GM12878 (cell line): ENCODE data around the gene BATF. TPM values are rescaled to one million over a fixed set of nuclear protein-coding genes. Genes with fewer than 3 reads are reported as not detected.

ENCODE experiments used
- BACH1 ChIP-seq: fragments of 450-650 bp; IDR thresholded peaks from 2 replicates; pipeline ENCODE4 v1.6.1; 2017; ENCODE audit warnings: mild to moderate bottlenecking, borderline replicate concordance
- CBX3 ChIP-seq: fragments of 200-600 bp; sonication (generic); IDR thresholded peaks from 2 replicates; pipeline ENCODE4 v1.6.1; 2016; ENCODE audit warnings: low read depth, borderline replicate concordance
- CHD1 ChIP-seq: IDR thresholded peaks from 2 replicates; pipeline ENCODE4 v1.6.1; 2012; ENCODE audit warnings: low read depth, low read length, improper control_type of control experiment
- CHD2 ChIP-seq: IDR thresholded peaks from 2 replicates; pipeline ENCODE4 v1.6.1; 2011; ENCODE audit warnings: low read depth, low read length, improper control_type of control experiment, borderline replicate concordance
- DPF2 ChIP-seq: fragments of 450-650 bp; IDR thresholded peaks from 2 replicates; pipeline ENCODE4 v1.6.1; 2017; ENCODE audit warnings: mild to moderate bottlenecking
- GABPA ChIP-seq: IDR thresholded peaks from 2 replicates; pipeline ENCODE4 v1.6.1; 2014; ENCODE audit warnings: antibody characterized with exemption, low read depth, mild to moderate bottlenecking, inconsistent platforms
- JUNB ChIP-seq: IDR thresholded peaks from 2 replicates; pipeline ENCODE4 v1.6.1; 2016; ENCODE audit warnings: antibody characterized with exemption, mild to moderate bottlenecking
- MAX ChIP-seq: IDR thresholded peaks from 2 replicates; pipeline ENCODE4 v1.6.1; 2012; ENCODE audit warnings: low read depth, low read length, improper control_type of control experiment
- MXI1 ChIP-seq: fragments of 150-350 bp; IDR thresholded peaks from 2 replicates; pipeline ENCODE4 v1.6.1; 2011; ENCODE audit warnings: low read depth, mild to moderate bottlenecking, inconsistent platforms, low read length, improper control_type of control experiment
- MYB ChIP-seq: fragments of 150-350 bp; IDR thresholded peaks from 2 replicates; pipeline ENCODE4 v1.6.1; 2014; ENCODE audit warnings: mild to moderate bottlenecking, low read depth, low read length, borderline replicate concordance
- NFIC ChIP-seq: IDR thresholded peaks from 2 replicates; pipeline ENCODE4 v1.6.1; 2012; ENCODE audit warnings: low read depth, mild to moderate bottlenecking, inconsistent platforms, low read length, moderate library complexity
- NFXL1 ChIP-seq: fragments of 450-650 bp; IDR thresholded peaks from 2 replicates; pipeline ENCODE4 v1.6.1; 2017; ENCODE audit warnings: antibody characterized with exemption, mild to moderate bottlenecking, borderline replicate concordance
- RB1 ChIP-seq: fragments of 450-650 bp; formaldehyde crosslinking; IDR thresholded peaks from 2 replicates; pipeline ENCODE4 v1.6.1; 2017; ENCODE audit warnings: mild to moderate bottlenecking, borderline replicate concordance
- RUNX3 ChIP-seq: IDR thresholded peaks from 2 replicates; pipeline ENCODE4 v1.6.1; 2012; ENCODE audit warnings: low read length, inconsistent platforms
- SPI1 ChIP-seq: IDR thresholded peaks from 2 replicates; pipeline ENCODE4 v1.6.1; 2011; ENCODE audit warnings: low read depth, mild to moderate bottlenecking, low read length, moderate library complexity, borderline replicate concordance; ENCODE audit not compliant: insufficient read depth
- SREBF2 ChIP-seq: IDR thresholded peaks from 2 replicates; pipeline ENCODE4 v1.6.1; 2012; ENCODE audit warnings: mild to moderate bottlenecking, low read length
- WRNIP1 ChIP-seq: IDR thresholded peaks from 2 replicates; pipeline ENCODE4 v1.6.1; 2011; ENCODE audit warnings: low read depth, low read length, improper control_type of control experiment, borderline replicate concordance
- ZNF274 ChIP-seq: IDR thresholded peaks from one replicate; pipeline ENCODE4 v1.8.0; 2011; ENCODE audit not compliant: insufficient read length, insufficient read depth
- polyA plus RNA-seq, 11 experiments: library from polyadenylated mRNA; depleted of rRNA in 4 of 11; unstranded in 6 of 11; stranded (reverse) in 5 of 11; fragments of >200 nt; fragmentation: Nextera tagmentation in 4 of 11; fragmentation: Illumina TruSeq in 1 of 11; extraction: Ambion mirVana in 4 of 11; extraction: Trizol in 1 of 11; gene quantifications; 1 replicate in 1 of 11; 2 replicates in 10 of 11; pipeline versions ENCODE4 v1.2.1 to v1.2.3, GENCODE V29; 2011 to 2016; ENCODE audit warnings: inconsistent platforms in 2 of 11, missing spikeins in 2 of 11, low read depth in 1 of 11
- total RNA-seq, 4 experiments: library from RNA; depleted of rRNA in 3 of 4; stranded (reverse); fragments of >200 nt in 3 of 4; fragmentation: Illumina TruSeq in 1 of 4; extraction: Trizol in 1 of 4; gene quantifications; 2 replicates each; pipeline versions ENCODE4 v1.2.1 to v1.2.3, GENCODE V29; 2013 to 2021
- TF ChIP-seq, protein P1 (sequence below): fragments of 450-650 bp; formaldehyde crosslinking; IDR thresholded peaks from 2 replicates; pipeline ENCODE4 v1.4.0; 2022; ENCODE audit warnings: mild to moderate bottlenecking, moderate library complexity
- TF ChIP-seq, protein P2 (sequence below): IDR thresholded peaks from 2 replicates; pipeline ENCODE4 v1.6.1; 2011; ENCODE audit warnings: borderline replicate concordance, low read depth, mild to moderate bottlenecking, moderate library complexity, low read length; ENCODE audit not compliant: insufficient read depth, poor library complexity, severe bottlenecking
- TF ChIP-seq, protein P3 (sequence below): IDR thresholded peaks from 2 replicates; pipeline ENCODE4 v1.6.1; 2012; ENCODE audit warnings: mild to moderate bottlenecking, low read depth, low read length
- TF ChIP-seq, protein P4 (sequence below): fragments of 150-350 bp; IDR thresholded peaks from 2 replicates; pipeline ENCODE4 v1.6.1; 2014; ENCODE audit warnings: mild to moderate bottlenecking, low read depth, low read length

BATF gene
- total and polyA plus RNA-seq, 10 of the 15 experiments (the other 5 are each of a cell fraction or from before 2014, with no cell fraction given) = 10.0 to 154 (median 103) TPM

- TF ChIP-seq MAX (0 out of 2 replicates have a peak, but pooled peaks have one; percentile 16), ZNF274 (no peak), NFIC (peak; percentile 94), JUNB (peak; percentile 93), SPI1 (peak; percentile 63), MYB (peak; percentile 74; the same call in 1 of the 2 replicates), SREBF2 (no peak), NFXL1 (no peak), CHD2 (no peak), CHD1 (no peak), DPF2 (peak; percentile 99), CBX3 (no peak), RB1 (no peak), WRNIP1 (no peak), MXI1 (no peak), GABPA (peak; percentile 56; the same call in 1 of the 2 replicates), RUNX3 (peak; percentile 97), BACH1 (peak; percentile 69; the same call in 1 of the 2 replicates)
- TF ChIP-seq, protein P1, sequence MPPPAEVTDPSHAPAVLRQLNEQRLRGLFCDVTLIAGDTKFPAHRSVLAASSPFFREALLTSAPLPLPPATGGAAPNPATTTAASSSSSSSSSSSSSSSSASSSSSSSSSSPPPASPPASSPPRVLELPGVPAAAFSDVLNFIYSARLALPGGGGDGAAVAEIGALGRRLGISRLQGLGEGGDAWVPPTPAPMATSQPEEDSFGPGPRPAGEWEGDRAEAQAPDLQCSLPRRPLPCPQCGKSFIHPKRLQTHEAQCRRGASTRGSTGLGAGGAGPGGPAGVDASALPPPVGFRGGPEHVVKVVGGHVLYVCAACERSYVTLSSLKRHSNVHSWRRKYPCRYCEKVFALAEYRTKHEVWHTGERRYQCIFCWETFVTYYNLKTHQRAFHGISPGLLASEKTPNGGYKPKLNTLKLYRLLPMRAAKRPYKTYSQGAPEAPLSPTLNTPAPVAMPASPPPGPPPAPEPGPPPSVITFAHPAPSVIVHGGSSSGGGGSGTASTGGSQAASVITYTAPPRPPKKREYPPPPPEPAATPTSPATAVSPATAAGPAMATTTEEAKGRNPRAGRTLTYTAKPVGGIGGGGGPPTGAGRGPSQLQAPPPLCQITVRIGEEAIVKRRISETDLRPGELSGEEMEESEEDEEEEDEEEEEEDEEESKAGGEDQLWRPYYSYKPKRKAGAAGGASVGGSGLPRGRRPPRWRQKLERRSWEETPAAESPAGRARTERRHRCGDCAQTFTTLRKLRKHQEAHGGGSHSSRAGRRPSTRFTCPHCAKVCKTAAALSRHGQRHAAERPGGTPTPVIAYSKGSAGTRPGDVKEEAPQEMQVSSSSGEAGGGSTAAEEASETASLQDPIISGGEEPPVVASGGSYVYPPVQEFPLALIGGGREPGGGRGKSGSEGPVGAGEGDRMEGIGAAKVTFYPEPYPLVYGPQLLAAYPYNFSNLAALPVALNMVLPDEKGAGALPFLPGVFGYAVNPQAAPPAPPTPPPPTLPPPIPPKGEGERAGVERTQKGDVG (CRISPR knock-in tag) = no peak
- TF ChIP-seq, protein P2, sequence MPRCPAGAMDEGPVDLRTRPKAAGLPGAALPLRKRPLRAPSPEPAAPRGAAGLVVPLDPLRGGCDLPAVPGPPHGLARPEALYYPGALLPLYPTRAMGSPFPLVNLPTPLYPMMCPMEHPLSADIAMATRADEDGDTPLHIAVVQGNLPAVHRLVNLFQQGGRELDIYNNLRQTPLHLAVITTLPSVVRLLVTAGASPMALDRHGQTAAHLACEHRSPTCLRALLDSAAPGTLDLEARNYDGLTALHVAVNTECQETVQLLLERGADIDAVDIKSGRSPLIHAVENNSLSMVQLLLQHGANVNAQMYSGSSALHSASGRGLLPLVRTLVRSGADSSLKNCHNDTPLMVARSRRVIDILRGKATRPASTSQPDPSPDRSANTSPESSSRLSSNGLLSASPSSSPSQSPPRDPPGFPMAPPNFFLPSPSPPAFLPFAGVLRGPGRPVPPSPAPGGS = peak; percentile 48
- TF ChIP-seq, protein P3, sequence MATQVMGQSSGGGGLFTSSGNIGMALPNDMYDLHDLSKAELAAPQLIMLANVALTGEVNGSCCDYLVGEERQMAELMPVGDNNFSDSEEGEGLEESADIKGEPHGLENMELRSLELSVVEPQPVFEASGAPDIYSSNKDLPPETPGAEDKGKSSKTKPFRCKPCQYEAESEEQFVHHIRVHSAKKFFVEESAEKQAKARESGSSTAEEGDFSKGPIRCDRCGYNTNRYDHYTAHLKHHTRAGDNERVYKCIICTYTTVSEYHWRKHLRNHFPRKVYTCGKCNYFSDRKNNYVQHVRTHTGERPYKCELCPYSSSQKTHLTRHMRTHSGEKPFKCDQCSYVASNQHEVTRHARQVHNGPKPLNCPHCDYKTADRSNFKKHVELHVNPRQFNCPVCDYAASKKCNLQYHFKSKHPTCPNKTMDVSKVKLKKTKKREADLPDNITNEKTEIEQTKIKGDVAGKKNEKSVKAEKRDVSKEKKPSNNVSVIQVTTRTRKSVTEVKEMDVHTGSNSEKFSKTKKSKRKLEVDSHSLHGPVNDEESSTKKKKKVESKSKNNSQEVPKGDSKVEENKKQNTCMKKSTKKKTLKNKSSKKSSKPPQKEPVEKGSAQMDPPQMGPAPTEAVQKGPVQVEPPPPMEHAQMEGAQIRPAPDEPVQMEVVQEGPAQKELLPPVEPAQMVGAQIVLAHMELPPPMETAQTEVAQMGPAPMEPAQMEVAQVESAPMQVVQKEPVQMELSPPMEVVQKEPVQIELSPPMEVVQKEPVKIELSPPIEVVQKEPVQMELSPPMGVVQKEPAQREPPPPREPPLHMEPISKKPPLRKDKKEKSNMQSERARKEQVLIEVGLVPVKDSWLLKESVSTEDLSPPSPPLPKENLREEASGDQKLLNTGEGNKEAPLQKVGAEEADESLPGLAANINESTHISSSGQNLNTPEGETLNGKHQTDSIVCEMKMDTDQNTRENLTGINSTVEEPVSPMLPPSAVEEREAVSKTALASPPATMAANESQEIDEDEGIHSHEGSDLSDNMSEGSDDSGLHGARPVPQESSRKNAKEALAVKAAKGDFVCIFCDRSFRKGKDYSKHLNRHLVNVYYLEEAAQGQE = no peak
- TF ChIP-seq, protein P4, sequence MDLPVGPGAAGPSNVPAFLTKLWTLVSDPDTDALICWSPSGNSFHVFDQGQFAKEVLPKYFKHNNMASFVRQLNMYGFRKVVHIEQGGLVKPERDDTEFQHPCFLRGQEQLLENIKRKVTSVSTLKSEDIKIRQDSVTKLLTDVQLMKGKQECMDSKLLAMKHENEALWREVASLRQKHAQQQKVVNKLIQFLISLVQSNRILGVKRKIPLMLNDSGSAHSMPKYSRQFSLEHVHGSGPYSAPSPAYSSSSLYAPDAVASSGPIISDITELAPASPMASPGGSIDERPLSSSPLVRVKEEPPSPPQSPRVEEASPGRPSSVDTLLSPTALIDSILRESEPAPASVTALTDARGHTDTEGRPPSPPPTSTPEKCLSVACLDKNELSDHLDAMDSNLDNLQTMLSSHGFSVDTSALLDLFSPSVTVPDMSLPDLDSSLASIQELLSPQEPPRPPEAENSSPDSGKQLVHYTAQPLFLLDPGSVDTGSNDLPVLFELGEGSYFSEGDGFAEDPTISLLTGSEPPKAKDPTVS = no peak
These were observed 35.1 kb upstream of the BATF start (continued) for GRCh38 chr14:75487155-75487671.
